Neural progenitor cell (in vitro differentiated cells): Measurements from ENCODE around the gene CNPY1. TPM values are rescaled to one million over a fixed set of nuclear protein-coding genes. Genes with fewer than 3 reads are reported as not detected.

ENCODE experiments used
- DNase-seq: peaks from one replicate; pipeline ENCODE4 v3.0.0-alpha.2; 2016; ENCODE audit warnings: low spot score
- H2AFZ ChIP-seq: fragments of 200-600 bp; sonication (generic); replicated peaks from 2 replicates; pipeline ENCODE4 v1.6.1; 2016; ENCODE audit warnings: antibody characterized with exemption
- H3F3A ChIP-seq: fragments of 200-600 bp; sonication (generic); 2 replicates; pipeline ENCODE4 v1.6.1; 2016; ENCODE audit warnings: antibody characterized with exemption, low read depth
- H3K27ac ChIP-seq: fragments of 200-600 bp; sonication (generic); 2 replicates; pipeline ENCODE4 v1.5.1; 2016; ENCODE audit warnings: mild to moderate bottlenecking
- H3K27me3 ChIP-seq: fragments of 200-600 bp; sonication (generic); 2 replicates; pipeline ENCODE4 v1.6.1; 2016; ENCODE audit warnings: mild to moderate bottlenecking, moderate library complexity
- H3K36me3 ChIP-seq: fragments of 200-600 bp; sonication (generic); 2 replicates; pipeline ENCODE4 v1.5.1; 2016
- H3K4me1 ChIP-seq: fragments of 200-600 bp; sonication (generic); 2 replicates; pipeline ENCODE4 v1.6.1; 2016; ENCODE audit warnings: mixed run types
- H3K4me2 ChIP-seq: fragments of 200-600 bp; sonication (generic); 2 replicates; pipeline ENCODE4 v1.6.1; 2016
- H3K4me3 ChIP-seq: fragments of 200-600 bp; sonication (generic); 2 replicates; pipeline ENCODE4 v1.5.1; 2016
- H3K79me2 ChIP-seq: fragments of 200-600 bp; sonication (generic); 2 replicates; pipeline ENCODE4 v1.6.1; 2016; ENCODE audit warnings: low read depth
- H3K9ac ChIP-seq: fragments of 200-600 bp; sonication (generic); 2 replicates; pipeline ENCODE4 v1.6.1; 2016
- H3K9me3 ChIP-seq: fragments of 200-600 bp; sonication (generic); 2 replicates; pipeline ENCODE4 v1.5.1; 2016; ENCODE audit warnings: low read depth
- H4K20me1 ChIP-seq: fragments of 200-600 bp; sonication (generic); 2 replicates; pipeline ENCODE4 v1.6.1; 2016; ENCODE audit warnings: low read depth
- H3K27ac Mint-ChIP-seq: 3 replicates; pipeline ENCODE4 v1.8.0; 2021; ENCODE audit warnings: mixed read lengths
- H3K27me3 Mint-ChIP-seq: 2 replicates; pipeline ENCODE4 v1.8.0; 2022; ENCODE audit warnings: low read depth, mild to moderate bottlenecking, inconsistent platforms, moderate library complexity, mixed read lengths; ENCODE audit not compliant: insufficient read depth
- H3K36me3 Mint-ChIP-seq: 3 replicates; pipeline ENCODE4 v1.8.0; 2021; ENCODE audit warnings: mixed read lengths
- H3K4me1 Mint-ChIP-seq: 3 replicates; pipeline ENCODE4 v1.8.0; 2021; ENCODE audit warnings: mixed read lengths
- H3K4me3 Mint-ChIP-seq: 3 replicates; pipeline ENCODE4 v1.8.0; 2021; ENCODE audit warnings: mild to moderate bottlenecking, moderate library complexity, mixed read lengths
- H3K9me3 Mint-ChIP-seq: 3 replicates; pipeline ENCODE4 v1.8.0; 2020; ENCODE audit warnings: mixed read lengths
- CTCF ChIP-seq: fragments of 200-600 bp; sonication (generic); IDR thresholded peaks from 2 replicates; pipeline ENCODE4 v1.5.1; 2017; ENCODE audit warnings: antibody characterized with exemption, mild to moderate bottlenecking
- EZH2 ChIP-seq: fragments of 200-600 bp; sonication (generic); IDR thresholded peaks from 2 replicates; pipeline ENCODE4 v1.6.1; 2017; ENCODE audit warnings: antibody characterized with exemption, mild to moderate bottlenecking, moderate library complexity
- EZH2phosphoT487 ChIP-seq: fragments of 200-600 bp; sonication (generic); IDR thresholded peaks from 2 replicates; pipeline ENCODE4 v1.6.1; 2017; ENCODE audit warnings: antibody characterized with exemption
- total RNA-seq: library from RNA; depleted of rRNA; stranded (reverse); fragments of >200 nt; gene quantifications from 2 replicates; pipeline ENCODE4 v1.2.3, GENCODE V29; 2015; ENCODE audit warnings: low replicate concordance

CNPY1 gene
- total RNA-seq, 1 donor from 2014 or later, result not detected

DNA sequence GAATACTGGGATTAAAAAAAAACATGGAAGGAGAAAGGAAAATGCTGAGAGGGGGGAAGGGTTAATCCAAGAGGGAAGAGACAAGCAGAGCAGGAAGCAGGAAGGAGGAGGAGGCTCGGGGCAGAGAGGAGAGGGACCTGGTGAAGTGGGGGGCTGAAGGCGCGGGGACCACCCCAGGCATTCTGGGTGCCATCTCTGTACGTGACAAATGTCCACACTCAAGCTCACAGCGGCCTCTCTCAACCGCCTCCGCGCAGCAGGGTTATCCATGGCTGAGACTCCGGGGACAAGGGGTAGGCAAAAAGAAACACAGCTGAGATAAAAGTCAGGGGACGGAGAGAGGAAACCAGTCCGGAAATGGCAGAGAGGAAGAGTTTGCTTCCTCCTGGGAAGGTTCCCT lies 54.5 kb downstream of the CNPY1 start:
- no peak for DNase-seq
- peaks cover 18% of the 10 kb centered on the region for H3K27me3 Mint-ChIP-seq
- Histone ChIP-seq H3K9me3 (no peaks in the 10 kb centered on the region), H4K20me1 (no peaks in the 10 kb centered on the region), H3K36me3 (no peaks in the 10 kb centered on the region), H3K79me2 (no peaks in the 10 kb centered on the region), H3K27ac (no peak overlapping the region), H3K4me2 (no peak overlapping the region), H3K9ac (no peak overlapping the region), H2AFZ (no peak overlapping the region), H3K27me3 (peaks cover 100% of the 10 kb centered on the region), H3K4me3 (no peak overlapping the region), H3K4me1 (peaks cover 21% of the 10 kb centered on the region), H3F3A (peaks cover 9% of the 10 kb centered on the region)
- peaks cover 11% of the 10 kb centered on the region for H3K36me3 Mint-ChIP-seq
- H3K9me3 Mint-ChIP-seq, result no peaks in the 10 kb centered on the region
- TF ChIP-seq CTCF, result no peak
- no peak for TF ChIP-seq EZH2
- TF ChIP-seq EZH2phosphoT487, result no peak
- H3K4me1 Mint-ChIP-seq, result peaks cover 76% of the 10 kb centered on the region
- peak overlapping the region; percentile 78 for H3K4me3 Mint-ChIP-seq
- H3K27ac Mint-ChIP-seq, result peak overlapping the region; percentile 98

DNA sequence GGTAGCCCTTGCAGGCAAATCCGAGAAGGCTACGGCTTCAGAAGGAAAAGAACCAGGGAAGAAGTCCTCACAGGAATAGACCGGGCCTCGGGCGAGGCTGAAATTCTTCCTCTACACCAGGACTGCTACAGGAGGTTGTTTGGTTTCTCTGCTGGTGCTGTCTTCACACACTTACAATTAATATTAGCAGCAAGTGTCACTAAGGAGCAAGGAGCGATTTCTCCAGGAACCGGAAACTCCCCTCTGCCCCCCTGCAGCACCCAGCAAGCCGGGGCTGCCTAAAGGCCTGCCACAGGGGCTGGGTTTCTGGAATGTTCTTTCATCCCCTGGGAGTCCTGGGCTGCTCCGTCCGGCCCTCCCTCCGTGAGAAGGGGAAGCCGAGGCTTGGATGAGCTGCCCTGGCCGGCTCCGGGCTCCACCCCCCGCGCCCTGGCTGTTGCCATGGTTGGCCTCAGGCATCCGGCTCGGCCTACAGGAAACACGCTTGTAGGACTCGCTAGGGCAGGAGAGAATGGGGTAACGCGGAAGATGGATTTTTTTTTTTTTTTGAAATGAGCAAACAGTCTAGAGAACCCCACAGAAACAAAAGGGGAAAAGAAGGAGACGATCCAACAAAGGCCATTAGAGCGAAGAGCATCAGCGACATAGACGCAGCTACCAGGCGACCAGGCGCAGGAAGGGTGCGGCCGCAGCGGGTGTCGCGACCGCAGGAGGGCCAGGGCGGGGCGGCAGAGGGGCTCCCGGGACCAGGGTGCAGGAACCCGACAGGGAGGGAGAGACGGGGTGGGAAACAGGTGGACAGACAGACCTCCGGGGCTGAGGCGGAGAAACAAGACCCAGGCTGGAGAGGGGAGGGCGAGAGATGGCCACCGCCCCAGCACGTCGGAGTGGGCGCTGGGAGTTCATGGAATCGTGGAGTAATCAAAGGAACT lies 55.4 kb downstream of the CNPY1 start:
- Mint-ChIP-seq H3K27ac (peak overlapping the region; percentile 99), H3K4me1 (peaks cover 81% of the 10 kb centered on the region), H3K4me3 (peak overlapping the region; percentile 82), H3K27me3 (peaks cover 18% of the 10 kb centered on the region), H3K36me3 (peaks cover 10% of the 10 kb centered on the region), H3K9me3 (no peaks in the 10 kb centered on the region)
- H3K4me1 ChIP-seq, result peaks cover 21% of the 10 kb centered on the region
- H3F3A ChIP-seq, result peaks cover 9% of the 10 kb centered on the region
- H2AFZ ChIP-seq, result peak overlapping the region; percentile 36
- no peaks in the 10 kb centered on the region for H3K9me3 ChIP-seq
- peaks cover 100% of the 10 kb centered on the region for H3K27me3 ChIP-seq
- H3K36me3 ChIP-seq, result no peaks in the 10 kb centered on the region
- peak overlapping the region; percentile 68 for H3K4me2 ChIP-seq
- TF ChIP-seq CTCF, result no peak
- TF ChIP-seq EZH2phosphoT487, result peak; percentile 10
- H3K27ac ChIP-seq, result no peak overlapping the region
- peak overlapping the region; percentile 15 for H3K4me3 ChIP-seq
- H3K79me2 ChIP-seq, result no peaks in the 10 kb centered on the region
- peak; percentile 73 for DNase-seq
- H3K9ac ChIP-seq, result no peak overlapping the region
- H4K20me1 ChIP-seq, result no peaks in the 10 kb centered on the region

DNA sequence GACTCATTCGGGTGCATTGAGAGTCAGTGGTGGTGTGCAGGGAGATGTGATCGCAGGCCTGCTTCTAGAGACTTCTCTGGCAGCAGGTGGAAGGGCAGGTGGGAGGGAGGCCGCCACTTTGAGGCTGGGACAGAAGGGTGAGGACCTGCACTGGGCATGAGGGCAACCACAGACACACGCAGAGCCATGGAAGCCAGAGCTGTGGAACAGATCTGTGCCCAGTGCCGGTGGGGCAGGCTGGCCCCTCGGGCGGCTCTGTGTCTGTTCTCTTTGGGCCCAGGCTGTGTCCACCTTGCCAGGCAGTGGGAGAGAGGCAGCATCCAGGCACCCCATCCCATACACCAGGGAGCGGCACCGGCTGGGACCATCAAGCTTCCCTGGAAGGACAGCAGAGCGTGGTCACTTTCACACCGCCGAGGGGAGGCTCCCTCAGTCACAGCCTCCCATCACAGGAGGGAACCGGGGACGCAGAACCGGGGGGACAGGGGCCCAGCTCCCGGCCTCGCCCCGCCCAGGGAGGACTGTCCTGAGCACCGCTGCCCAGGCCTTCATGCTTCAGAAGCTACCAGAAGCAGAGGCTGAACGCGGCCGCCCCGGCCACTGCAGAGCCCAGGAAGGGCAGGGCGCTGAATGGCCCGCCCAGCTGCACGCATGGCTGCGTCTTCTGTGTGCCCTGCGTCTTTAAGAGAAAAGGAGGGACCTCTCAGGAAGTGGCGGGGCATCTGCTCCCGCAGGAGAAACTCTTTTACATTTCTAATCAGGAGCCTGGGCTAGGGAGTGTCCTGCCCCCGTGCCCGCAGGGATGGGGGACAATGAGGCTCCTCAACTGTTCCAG lies 56.3 kb downstream of the CNPY1 start:
- H3K27me3 ChIP-seq, result peaks cover 100% of the 10 kb centered on the region
- peak; percentile 82 for DNase-seq

More for the DNA sequence above, 56.3 kb downstream of the CNPY1 start:
- TF ChIP-seq CTCF (no peak), EZH2phosphoT487 (no peak), EZH2 (no peak)
- Mint-ChIP-seq H3K27ac (peak overlapping the region; percentile 99), H3K4me3 (peak overlapping the region; percentile 82), H3K9me3 (no peaks in the 10 kb centered on the region), H3K27me3 (peaks cover 14% of the 10 kb centered on the region), H3K36me3 (peaks cover 7% of the 10 kb centered on the region), H3K4me1 (peaks cover 83% of the 10 kb centered on the region)
- no peaks in the 10 kb centered on the region for H3K79me2 ChIP-seq
- H3K36me3 ChIP-seq, result no peaks in the 10 kb centered on the region
- H3K27ac ChIP-seq, result no peak overlapping the region
- H3K9ac ChIP-seq, result no peak overlapping the region
- peak overlapping the region; percentile 36 for H2AFZ ChIP-seq
- H3F3A ChIP-seq, result peaks cover 9% of the 10 kb centered on the region
- peaks cover 21% of the 10 kb centered on the region for H3K4me1 ChIP-seq
- peak overlapping the region; percentile 68 for H3K4me2 ChIP-seq
- no peaks in the 10 kb centered on the region for H3K9me3 ChIP-seq
- peak overlapping the region; percentile 15 for H3K4me3 ChIP-seq
- H4K20me1 ChIP-seq, result no peaks in the 10 kb centered on the region
